PC-3 (cell line): ENCODE data around the gene LRRFIP2.

Source experiments
- EZH2 ChIP-seq: fragments of 300-600 bp; sonication (generic); IDR thresholded peaks from one replicate; pipeline ENCODE4 v1.6.1; 2017; ENCODE audit warnings: antibody characterized with exemption, mild to moderate bottlenecking, low read length; ENCODE audit not compliant: unreplicated experiment
- EZH2phosphoT487 ChIP-seq: fragments of 300-600 bp; sonication (generic); IDR thresholded peaks from 2 replicates; pipeline ENCODE4 v1.6.1; 2018; ENCODE audit warnings: mild to moderate bottlenecking, antibody characterized with exemption, low read length, borderline replicate concordance
- TF ChIP-seq, protein P1 (sequence below): fragments of 300-600 bp; sonication (generic); conservative IDR thresholded peaks from 2 replicates; pipeline ENCODE4 v1.5.1; 2017; ENCODE audit warnings: antibody characterized with exemption, low read depth, mild to moderate bottlenecking, low read length

DNA sequence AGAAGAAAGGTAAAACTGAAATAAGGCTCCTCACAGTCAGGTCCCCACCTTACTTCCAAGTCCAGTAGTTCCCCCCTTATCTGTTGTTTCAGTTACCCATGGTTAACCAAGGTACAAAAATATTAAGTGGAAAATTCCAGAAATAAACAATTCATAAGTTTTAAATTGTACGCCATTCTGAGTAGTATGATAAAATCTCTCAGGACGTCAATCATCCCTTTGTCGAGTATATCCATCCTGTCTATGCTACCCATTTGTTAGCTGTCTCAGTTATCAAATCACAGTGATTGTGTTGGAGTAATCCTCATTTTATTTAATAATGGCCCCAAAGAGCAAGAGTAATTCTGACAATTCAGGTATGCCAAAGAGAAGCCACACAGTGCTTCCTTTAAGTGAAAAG lies 43.9 kb downstream of the LRRFIP2 start:
- TF ChIP-seq, protein P1, sequence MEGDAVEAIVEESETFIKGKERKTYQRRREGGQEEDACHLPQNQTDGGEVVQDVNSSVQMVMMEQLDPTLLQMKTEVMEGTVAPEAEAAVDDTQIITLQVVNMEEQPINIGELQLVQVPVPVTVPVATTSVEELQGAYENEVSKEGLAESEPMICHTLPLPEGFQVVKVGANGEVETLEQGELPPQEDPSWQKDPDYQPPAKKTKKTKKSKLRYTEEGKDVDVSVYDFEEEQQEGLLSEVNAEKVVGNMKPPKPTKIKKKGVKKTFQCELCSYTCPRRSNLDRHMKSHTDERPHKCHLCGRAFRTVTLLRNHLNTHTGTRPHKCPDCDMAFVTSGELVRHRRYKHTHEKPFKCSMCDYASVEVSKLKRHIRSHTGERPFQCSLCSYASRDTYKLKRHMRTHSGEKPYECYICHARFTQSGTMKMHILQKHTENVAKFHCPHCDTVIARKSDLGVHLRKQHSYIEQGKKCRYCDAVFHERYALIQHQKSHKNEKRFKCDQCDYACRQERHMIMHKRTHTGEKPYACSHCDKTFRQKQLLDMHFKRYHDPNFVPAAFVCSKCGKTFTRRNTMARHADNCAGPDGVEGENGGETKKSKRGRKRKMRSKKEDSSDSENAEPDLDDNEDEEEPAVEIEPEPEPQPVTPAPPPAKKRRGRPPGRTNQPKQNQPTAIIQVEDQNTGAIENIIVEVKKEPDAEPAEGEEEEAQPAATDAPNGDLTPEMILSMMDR, result no peak
- TF ChIP-seq EZH2phosphoT487, result no peak
- no peak for TF ChIP-seq EZH2
